HG03103 (cell line): ENCODE results near the gene RIPK4.

Experiments
- ATAC-seq: cut with Tn5 transposase; IDR thresholded peaks from one replicate; pipeline ENCODE4 v1.9.1; 2021; ENCODE audit warnings: low read depth; ENCODE audit not compliant: unreplicated experiment

Gene RIPK4

GRCh38 chr21:41770901-41771624, 4.2 kb upstream of the RIPK4 start:
- ATAC-seq: no peak

GRCh38 chr21:41769933-41770332, 3.1 kb upstream of the RIPK4 start:
- ATAC-seq: no peak

- ATAC-seq: no peak
Observed at GRCh38 chr21:41769521-41769920, 2.7 kb upstream of the RIPK4 start.

GRCh38 chr21:41769111-41769510, 2.3 kb upstream of the RIPK4 start:
- ATAC-seq: no peak

GRCh38 chr21:41768437-41769042, 1.7 kb upstream of the RIPK4 start:
- ATAC-seq: no peak

- ATAC-seq: no peak
Observed at GRCh38 chr21:41767606-41768436, 969 bp upstream of the RIPK4 start.

GRCh38 chr21:41765973-41766882, 624 bp downstream of the RIPK4 start:
- ATAC-seq: no peak

- ATAC-seq: no peak
Observed at GRCh38 chr21:41765420-41765821, 1.4 kb downstream of the RIPK4 start.

GRCh38 chr21:41764558-41765419, 2.1 kb downstream of the RIPK4 start:
- no peak for ATAC-seq

GRCh38 chr21:41763996-41764395, 2.9 kb downstream of the RIPK4 start:
- ATAC-seq: no peak

GRCh38 chr21:41763398-41763931, 3.4 kb downstream of the RIPK4 start:
- ATAC-seq: no peak

GRCh38 chr21:41762753-41763152, 4.1 kb downstream of the RIPK4 start:
- no peak for ATAC-seq

- ATAC-seq: no peak
Observed at GRCh38 chr21:41761934-41762635, 4.8 kb downstream of the RIPK4 start.

GRCh38 chr21:41761211-41761933, 5.5 kb downstream of the RIPK4 start:
- ATAC-seq: no peak

- no peak for ATAC-seq
Observed at GRCh38 chr21:41760411-41760810, 6.4 kb downstream of the RIPK4 start.

GRCh38 chr21:41759926-41760325, 6.9 kb downstream of the RIPK4 start:
- no peak for ATAC-seq

GRCh38 chr21:41759214-41759840, 7.5 kb downstream of the RIPK4 start:
- no peak for ATAC-seq

GRCh38 chr21:41758550-41758949, 8.3 kb downstream of the RIPK4 start:
- no peak for ATAC-seq
